Osteocyte (in vitro differentiated cells): ENCODE data around the gene KRT7. TPM values are rescaled to one million over a fixed set of nuclear protein-coding genes. Genes with fewer than 3 reads are reported as not detected.
A peak's percentile ranks its signal among the peaks of the same experiment; 100 is the strongest.
"Not testable (repeated sequence)": the region's sequence is repeated elsewhere in the genome, so short reads cannot be mapped to it uniquely, and the experiment has no call there.

ENCODE experiments used
- DNase-seq: peaks from one replicate; pipeline ENCODE4 v3.0.0; 2021; ENCODE audit warnings: mixed read lengths; ENCODE audit not compliant: unreplicated experiment; ENCODE audit errors: extremely low spot score
- H3K27ac Mint-ChIP-seq: one replicate; pipeline ENCODE4 v1.8.0; 2021; ENCODE audit warnings: mild to moderate bottlenecking, mixed read lengths; ENCODE audit not compliant: unreplicated experiment
- H3K27me3 Mint-ChIP-seq: one replicate; pipeline ENCODE4 v1.8.0; 2021; ENCODE audit warnings: mixed read lengths; ENCODE audit not compliant: unreplicated experiment
- H3K36me3 Mint-ChIP-seq: one replicate; pipeline ENCODE4 v1.8.0; 2021; ENCODE audit warnings: mixed read lengths; ENCODE audit not compliant: unreplicated experiment
- H3K4me1 Mint-ChIP-seq: one replicate; pipeline ENCODE4 v1.8.0; 2021; ENCODE audit warnings: mixed read lengths; ENCODE audit not compliant: unreplicated experiment
- H3K4me3 Mint-ChIP-seq: one replicate; pipeline ENCODE4 v1.8.0; 2021; ENCODE audit warnings: mild to moderate bottlenecking, moderate library complexity, mixed read lengths; ENCODE audit not compliant: unreplicated experiment
- H3K9me3 Mint-ChIP-seq: one replicate; pipeline ENCODE4 v1.8.0; 2021; ENCODE audit warnings: mixed read lengths; ENCODE audit not compliant: unreplicated experiment
- CTCF ChIP-seq: fragments of 200-600 bp; sonication (generic); IDR thresholded peaks from 2 replicates; pipeline ENCODE4 v1.5.0; 2021; ENCODE audit warnings: antibody characterized with exemption, mild to moderate bottlenecking, moderate library complexity
- total RNA-seq: library from RNA; stranded (reverse); gene quantifications from 2 replicates; pipeline ENCODE4 v1.2.1, GENCODE V29; 2021

Gene KRT7
- total RNA-seq, 1 donor from 2014 or later = 168 TPM

GRCh38 chr12:52284562-52285171 lies 51.6 kb downstream of the KRT7 start:
- H3K4me1 Mint-ChIP-seq = peaks cover 34% of the 10 kb centered on the region
- no peak overlapping the region for H3K4me3 Mint-ChIP-seq
- no peak overlapping the region for H3K27ac Mint-ChIP-seq
- peak; percentile 32 for DNase-seq
- no peaks in the 10 kb centered on the region for H3K9me3 Mint-ChIP-seq
- H3K27me3 Mint-ChIP-seq = no peaks in the 10 kb centered on the region
- H3K36me3 Mint-ChIP-seq = no peaks in the 10 kb centered on the region
- TF ChIP-seq CTCF = no peak

GRCh38 chr12:52285172-52285745 lies 52.2 kb downstream of the KRT7 start:
- TF ChIP-seq CTCF = no peak
- DNase-seq = peak; percentile 32
- peaks cover 28% of the 10 kb centered on the region for H3K4me1 Mint-ChIP-seq
- H3K9me3 Mint-ChIP-seq = no peaks in the 10 kb centered on the region
- no peak overlapping the region for H3K27ac Mint-ChIP-seq
- H3K27me3 Mint-ChIP-seq = no peaks in the 10 kb centered on the region
- no peak overlapping the region for H3K4me3 Mint-ChIP-seq
- no peaks in the 10 kb centered on the region for H3K36me3 Mint-ChIP-seq

- no peaks in the 10 kb centered on the region for H3K9me3 Mint-ChIP-seq
- H3K36me3 Mint-ChIP-seq = no peaks in the 10 kb centered on the region
- TF ChIP-seq CTCF = no peak
- H3K4me1 Mint-ChIP-seq = peaks cover 21% of the 10 kb centered on the region
- no peak overlapping the region for H3K27ac Mint-ChIP-seq
- peak; percentile 79 for DNase-seq
- no peaks in the 10 kb centered on the region for H3K27me3 Mint-ChIP-seq
- no peak overlapping the region for H3K4me3 Mint-ChIP-seq
Observed at GRCh38 chr12:52285851-52286530, 52.9 kb downstream of the KRT7 start.

GRCh38 chr12:52286857-52287785 lies 54.1 kb downstream of the KRT7 start:
- not testable (repeated sequence) for H3K36me3 Mint-ChIP-seq, H3K27ac Mint-ChIP-seq, H3K4me3 Mint-ChIP-seq, H3K9me3 Mint-ChIP-seq, H3K27me3 Mint-ChIP-seq
- peak; percentile 65 for DNase-seq
- peaks cover 11% of the 10 kb centered on the region for H3K4me1 Mint-ChIP-seq
- TF ChIP-seq CTCF = peak; percentile 11

GRCh38 chr12:52287816-52288805 lies 55.1 kb downstream of the KRT7 start:
- H3K27ac Mint-ChIP-seq, H3K9me3 Mint-ChIP-seq: not testable (repeated sequence)
- H3K27me3 Mint-ChIP-seq = peaks cover 13% of the 10 kb centered on the region

GRCh38 chr12:52290483-52291134 lies 57.6 kb downstream of the KRT7 start:
- not testable (repeated sequence) for H3K4me1 Mint-ChIP-seq, H3K27ac Mint-ChIP-seq, H3K4me3 Mint-ChIP-seq, H3K36me3 Mint-ChIP-seq, H3K9me3 Mint-ChIP-seq, DNase-seq
- peaks cover 31% of the 10 kb centered on the region for H3K27me3 Mint-ChIP-seq

More at GRCh38 chr12:52287816-52288805, 55.1 kb downstream of the KRT7 start:
- not testable (repeated sequence) for H3K36me3 Mint-ChIP-seq, H3K4me3 Mint-ChIP-seq, H3K4me1 Mint-ChIP-seq
- DNase-seq = peak; percentile 75
